NCI-H2196 (cell line): Measurements from ENCODE around the gene CISH.

Experiments
- DNase-seq: peaks from one replicate; lab custom pipeline; 2025; ENCODE audit not compliant: unreplicated experiment; lab: John Stamatoyannopoulos, UW

CISH gene

GRCh38 chr3:50612970-50613846, 1.6 kb upstream of the CISH start:
- DNase-seq = no peak

- no peak for DNase-seq
These were observed 784 bp upstream of the CISH start for GRCh38 chr3:50612234-50612882.

DNA sequence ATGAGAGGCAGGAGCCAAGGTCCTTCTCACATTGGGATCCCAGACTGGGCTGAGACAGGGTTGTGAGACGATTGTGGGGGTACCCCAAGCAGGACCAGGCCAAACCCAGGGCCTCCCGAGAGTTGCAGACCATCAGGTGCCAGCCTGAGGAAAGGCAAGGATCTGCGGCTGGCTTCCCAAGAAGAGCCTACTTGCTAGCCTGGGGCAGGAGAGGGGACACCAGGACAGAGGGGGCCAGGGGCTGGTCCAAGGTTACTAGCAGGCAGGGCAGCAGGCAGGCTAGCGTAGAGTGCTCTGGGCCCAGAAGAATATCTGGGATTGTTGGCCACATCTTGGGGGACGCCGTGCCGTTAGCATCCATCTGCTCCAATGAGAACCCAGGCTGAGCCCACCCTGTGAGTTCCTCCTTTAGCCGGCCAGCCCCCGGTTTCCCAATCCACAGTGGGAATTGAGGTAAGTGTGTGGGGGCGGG, 546 bp downstream of the CISH start:
- no peak for DNase-seq

DNA sequence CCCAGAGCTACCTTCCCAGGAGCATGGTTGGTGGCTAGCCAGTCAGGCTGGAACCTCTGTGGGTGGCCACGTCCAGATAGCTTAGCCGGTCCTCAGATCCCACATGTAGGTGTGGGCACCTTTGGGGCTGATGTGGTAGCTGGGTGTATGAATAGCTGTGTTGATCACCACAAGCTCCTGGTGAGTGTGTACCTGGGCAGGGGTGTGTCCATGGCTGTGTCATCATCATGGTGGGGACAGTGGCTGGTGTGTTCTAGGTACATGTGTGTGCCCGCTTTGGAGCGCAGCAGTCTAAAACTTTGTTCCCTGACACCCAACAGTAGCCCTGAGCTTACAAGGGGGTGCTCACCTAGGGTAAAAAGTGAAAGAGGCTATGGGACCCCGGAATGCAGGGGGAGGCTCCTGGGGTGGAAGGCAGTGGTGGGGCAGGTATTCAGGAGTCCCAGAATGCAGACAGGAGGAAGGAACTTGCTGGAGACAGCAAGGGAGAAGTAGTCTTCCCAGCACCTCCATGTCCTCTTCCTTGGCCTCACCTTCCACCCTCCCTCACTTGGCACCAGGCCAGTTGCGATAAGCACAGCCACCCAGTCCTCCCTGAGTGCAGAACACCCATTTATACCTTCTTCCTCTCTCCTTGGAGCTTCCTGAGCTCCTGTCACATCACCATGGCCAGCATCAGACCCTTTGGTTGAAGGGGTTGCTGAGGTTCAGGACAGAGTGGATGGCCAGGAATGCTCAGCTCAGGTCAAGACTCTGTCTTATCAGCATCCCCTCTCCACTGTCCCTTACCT, 1.2 kb downstream of the CISH start:
- DNase-seq = peak; percentile 8

- DNase-seq = no peak
These were observed 1.9 kb downstream of the CISH start for GRCh38 chr3:50609763-50610085.

- DNase-seq = no peak
These were observed 2.4 kb downstream of the CISH start for GRCh38 chr3:50609071-50609762.

GRCh38 chr3:50608278-50608677, 3.3 kb downstream of the CISH start:
- DNase-seq = no peak

GRCh38 chr3:50607271-50608091, 4.1 kb downstream of the CISH start:
- DNase-seq = no peak

DNA sequence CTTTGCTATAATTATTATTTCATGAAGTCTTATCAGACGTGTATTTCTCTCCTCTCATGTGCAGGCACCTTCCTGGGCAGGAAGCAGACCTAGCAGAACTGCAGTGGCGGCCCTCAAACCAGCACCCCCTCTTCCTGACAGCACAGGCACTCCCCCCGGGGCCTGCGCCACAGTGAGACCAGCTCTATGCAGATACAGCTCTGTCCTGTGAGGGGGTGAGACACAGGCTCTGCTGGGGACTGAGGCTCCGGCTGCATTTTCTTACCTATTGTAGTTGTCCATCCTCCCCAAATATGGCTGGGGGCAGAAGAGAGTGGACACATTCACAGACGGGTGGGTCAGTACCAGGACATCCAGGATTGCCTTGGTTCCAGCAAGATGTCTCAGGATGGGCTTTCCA, 5.0 kb downstream of the CISH start:
- DNase-seq = no peak

GRCh38 chr3:50605901-50606326, 5.7 kb downstream of the CISH start:
- no peak for DNase-seq

GRCh38 chr3:50604628-50605588, 6.7 kb downstream of the CISH start:
- no peak for DNase-seq

- no peak for DNase-seq
These were observed 7.4 kb downstream of the CISH start for GRCh38 chr3:50604110-50604621.

DNA sequence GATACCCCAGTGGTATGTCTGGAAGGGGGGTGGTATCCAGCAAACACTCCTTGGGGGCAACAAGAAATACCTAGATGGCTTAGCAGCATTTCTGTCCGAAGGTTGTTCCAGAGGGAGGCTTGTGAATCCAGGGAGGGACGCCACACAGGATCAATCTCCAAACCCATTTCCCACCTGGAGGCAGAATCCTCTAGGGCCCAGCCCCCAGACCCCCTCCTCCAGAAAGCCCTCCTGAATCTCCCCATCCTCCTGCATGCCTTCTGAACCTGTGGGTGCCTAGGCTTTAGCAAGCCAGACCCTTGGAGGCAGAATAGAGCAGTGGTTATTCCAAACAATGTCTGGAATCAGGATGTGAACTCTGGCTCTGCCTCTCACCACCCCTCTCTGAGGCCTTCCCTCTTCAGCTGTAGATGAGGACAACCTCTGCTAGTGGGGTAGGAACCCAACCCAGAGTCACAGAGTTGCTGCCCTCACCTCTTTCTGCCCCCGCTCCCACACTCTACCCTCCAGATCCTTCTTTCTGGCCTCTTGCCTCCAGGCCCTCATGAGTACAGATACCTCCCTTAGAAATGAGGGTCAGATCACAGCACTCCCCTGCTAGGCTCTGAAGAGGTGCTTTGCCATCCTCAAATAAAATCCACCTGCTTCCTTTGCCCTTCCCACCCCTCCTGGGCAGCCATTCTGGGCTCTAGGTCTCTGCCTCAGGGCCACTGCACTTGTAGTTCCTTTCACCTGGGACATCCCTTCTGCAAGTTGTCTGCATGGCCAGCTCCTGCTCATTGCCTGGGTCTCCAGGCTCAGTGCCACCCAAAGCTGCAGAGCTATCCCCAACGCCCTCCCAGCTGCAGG, 8.1 kb downstream of the CISH start:
- no peak for DNase-seq

- DNase-seq = no peak
These were observed 8.9 kb downstream of the CISH start for GRCh38 chr3:50602595-50603191.

DNA sequence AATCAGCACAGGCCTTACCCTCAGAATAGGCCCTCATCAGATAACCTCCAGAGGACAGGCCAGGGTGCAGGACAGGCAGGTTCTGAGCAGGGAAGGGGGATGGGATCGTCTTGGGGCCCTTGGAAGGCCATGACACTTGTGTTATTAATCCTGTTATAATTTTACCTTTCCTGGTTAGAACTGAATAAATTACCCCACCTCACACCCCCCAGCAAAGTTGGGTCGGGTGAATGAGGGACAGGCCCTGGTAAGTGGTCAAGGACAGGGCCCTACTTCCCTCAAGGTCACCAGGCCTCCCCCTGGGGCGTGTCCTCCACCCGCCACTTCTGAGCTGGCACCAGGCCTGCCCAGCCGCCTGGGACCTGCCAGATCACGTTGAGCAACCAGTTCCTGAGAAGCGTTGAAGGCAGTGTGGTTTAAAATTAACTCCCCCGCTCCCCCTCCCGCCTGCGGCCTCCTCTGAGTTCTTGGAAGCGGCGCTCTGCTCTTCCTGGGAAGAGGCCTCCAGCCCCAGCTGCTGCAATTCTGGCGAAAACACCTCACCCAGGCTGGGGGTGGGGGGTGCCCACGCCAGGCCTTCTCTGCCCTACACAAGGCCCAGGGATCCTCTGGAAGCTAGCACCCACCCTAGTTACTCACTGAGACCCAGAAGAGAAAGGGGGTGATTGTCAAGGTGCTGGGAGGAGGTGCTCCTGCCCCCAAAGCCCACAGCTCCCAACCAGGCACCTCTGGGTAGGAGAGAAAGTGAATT, 10.6 kb downstream of the CISH start:
- DNase-seq = peak; percentile 74

- no peak for DNase-seq
These were observed 11.3 kb downstream of the CISH start for GRCh38 chr3:50600141-50600753.
